ENCODE data around the gene APOD.

DNA sequence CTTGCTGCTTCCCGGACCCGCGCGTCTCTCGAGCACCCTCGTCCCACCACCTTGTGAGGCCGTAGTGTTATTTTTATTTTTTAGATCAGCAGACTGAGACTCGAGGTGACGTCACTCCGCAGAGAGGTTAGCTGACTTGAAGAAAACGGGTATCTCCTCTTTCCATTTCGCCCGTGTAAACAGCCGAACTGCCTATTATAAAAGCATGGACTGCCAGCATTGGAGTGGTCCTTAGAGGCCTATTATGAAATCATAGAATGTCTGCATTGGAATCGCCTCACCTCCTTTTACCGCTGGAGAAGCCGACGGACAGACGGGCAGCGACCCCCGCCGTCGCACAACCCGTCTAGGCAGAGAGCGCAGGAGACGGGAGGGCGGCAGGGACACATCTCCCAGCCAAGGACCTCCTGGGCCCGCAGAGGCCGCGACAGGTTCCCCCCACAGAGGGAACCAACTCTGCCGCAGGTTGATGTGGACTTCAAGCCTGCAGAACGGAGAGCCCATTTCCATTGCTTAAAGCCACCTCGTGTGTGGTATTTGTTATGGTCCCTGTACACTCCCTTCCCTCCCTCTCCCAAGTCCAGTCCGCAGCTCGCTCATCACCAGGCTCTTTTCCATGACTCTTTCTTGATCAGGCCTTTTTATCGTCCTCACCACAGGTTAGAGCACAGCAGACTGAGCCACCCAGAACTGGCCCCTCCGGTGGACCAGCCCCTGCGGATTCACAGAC lies 40.1 kb downstream of the APOD start:
- TF ChIP-seq, protein P1, sequence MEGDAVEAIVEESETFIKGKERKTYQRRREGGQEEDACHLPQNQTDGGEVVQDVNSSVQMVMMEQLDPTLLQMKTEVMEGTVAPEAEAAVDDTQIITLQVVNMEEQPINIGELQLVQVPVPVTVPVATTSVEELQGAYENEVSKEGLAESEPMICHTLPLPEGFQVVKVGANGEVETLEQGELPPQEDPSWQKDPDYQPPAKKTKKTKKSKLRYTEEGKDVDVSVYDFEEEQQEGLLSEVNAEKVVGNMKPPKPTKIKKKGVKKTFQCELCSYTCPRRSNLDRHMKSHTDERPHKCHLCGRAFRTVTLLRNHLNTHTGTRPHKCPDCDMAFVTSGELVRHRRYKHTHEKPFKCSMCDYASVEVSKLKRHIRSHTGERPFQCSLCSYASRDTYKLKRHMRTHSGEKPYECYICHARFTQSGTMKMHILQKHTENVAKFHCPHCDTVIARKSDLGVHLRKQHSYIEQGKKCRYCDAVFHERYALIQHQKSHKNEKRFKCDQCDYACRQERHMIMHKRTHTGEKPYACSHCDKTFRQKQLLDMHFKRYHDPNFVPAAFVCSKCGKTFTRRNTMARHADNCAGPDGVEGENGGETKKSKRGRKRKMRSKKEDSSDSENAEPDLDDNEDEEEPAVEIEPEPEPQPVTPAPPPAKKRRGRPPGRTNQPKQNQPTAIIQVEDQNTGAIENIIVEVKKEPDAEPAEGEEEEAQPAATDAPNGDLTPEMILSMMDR (IDR thresholded peaks at IDR 0.05): no peak
- no peak for TF ChIP-seq ZFX (IDR thresholded peaks at IDR 0.05; ENCODE audit: borderline replicate concordance)

Measured in 22Rv1 (cell line).